ENCODE measurements around the gene PDE10A. TPM values are rescaled to one million over a fixed set of nuclear protein-coding genes. Genes with fewer than 3 reads are reported as not detected.
A peak's percentile ranks its signal among the peaks of the same experiment; 100 is the strongest.

Gene PDE10A
- total and polyA plus RNA-seq, 2 of the 4 experiments (the other 2 are of a cell fraction): 3.4 to 12.4 TPM

- Histone ChIP-seq H4K8ac (ENCODE audit: low read depth in 2 of 2, low read length in 2 of 2) (no peak overlapping the region), H3K9ac (ENCODE audit: low read depth, low read length) (no peak overlapping the region), H3K9me3 (ENCODE audit: control insufficient read depth, insufficient read depth, low read length) (no peaks in the 10 kb centered on the region), H2AFZ (replicated peaks; ENCODE audit: low read length, poor library complexity) (no peak overlapping the region), H2AK5ac (ENCODE audit: low read depth, low read length) (no peak overlapping the region), H3K36me3 (ENCODE audit: control insufficient read depth, insufficient read depth, low read length) (no peaks in the 10 kb centered on the region), H2BK120ac (ENCODE audit: low read depth, low read length) (no peak overlapping the region), H3K14ac (replicated peaks; ENCODE audit: low read depth, low read length) (no peak overlapping the region), H4K5ac (ENCODE audit: low read depth, low read length) (no peak overlapping the region), H3K9me1 (ENCODE audit: insufficient read depth, low read length) (no peaks in the 10 kb centered on the region; the same call in 1 of the 2 replicates), H3K4me2 (ENCODE audit: low read depth, low read length) (no peak overlapping the region), H2BK5ac (ENCODE audit: low read depth, low read length, poor library complexity, severe bottlenecking) (no peak overlapping the region), H3K23ac (ENCODE audit: low read depth, low read length) (no peak overlapping the region), H3K27me3 (ENCODE audit: control insufficient read depth, insufficient read depth, low read length) (no peaks in the 10 kb centered on the region), H3K4me3 (ENCODE audit: insufficient read depth, low read depth, low read length) (no peak overlapping the region), H2BK20ac (ENCODE audit: low read depth, low read length) (no peak overlapping the region), H4K20me1 (ENCODE audit: insufficient read depth, low read length) (no peaks in the 10 kb centered on the region), H3K18ac (ENCODE audit: low read depth, low read length) (no peak overlapping the region), H3K79me1 (ENCODE audit: low read depth in 1 of 2, low read length in 2 of 2) (peaks cover 0 to 19% of the 10 kb centered on the region in 2 experiments; a peak in 1 of 4 replicates), H3K4ac (ENCODE audit: low read depth, low read length) (no peak overlapping the region), H2BK15ac (ENCODE audit: low read depth, low read length) (no peak overlapping the region), H4K91ac (ENCODE audit: insufficient read depth, low read depth, low read length) (no peak overlapping the region), H3K4me1 (ENCODE audit: control insufficient read depth, insufficient read depth, low read length) (peaks cover 8% of the 10 kb centered on the region; the same call in 1 of the 2 replicates), H3K56ac (ENCODE audit: extremely low read depth, insufficient read depth, low read length) (no peak overlapping the region), H2AK9ac (replicated peaks; ENCODE audit: low read depth, low read length, poor library complexity) (no peak overlapping the region), H3K27ac (ENCODE audit: insufficient read depth, low read length) (no peak overlapping the region)
- DNase-seq: no peak
- dilution Hi-C loops (cut with HindIII; ENCODE audit: low sequenced_read_pairs, unreplicated experiment): no loop called here
- WGBS, 2 experiments (ENCODE audit: extremely low coverage in 2 of 2, insufficient read length in 1 of 2): no CpG with 5 or more reads among the region's 4 CpGs
- ATAC-seq (ENCODE audit: low read depth): peak; percentile 42; the same call in 1 of the 2 replicates
- ChIA-PET POLR2A (ENCODE audit: unreplicated experiment) (no interaction called here), CTCF (no interaction called here)
- in situ Hi-C loops (cut with MboI; ENCODE audit: low sequenced_read_pairs): no loop called here
- TF ChIP-seq, protein P1, sequence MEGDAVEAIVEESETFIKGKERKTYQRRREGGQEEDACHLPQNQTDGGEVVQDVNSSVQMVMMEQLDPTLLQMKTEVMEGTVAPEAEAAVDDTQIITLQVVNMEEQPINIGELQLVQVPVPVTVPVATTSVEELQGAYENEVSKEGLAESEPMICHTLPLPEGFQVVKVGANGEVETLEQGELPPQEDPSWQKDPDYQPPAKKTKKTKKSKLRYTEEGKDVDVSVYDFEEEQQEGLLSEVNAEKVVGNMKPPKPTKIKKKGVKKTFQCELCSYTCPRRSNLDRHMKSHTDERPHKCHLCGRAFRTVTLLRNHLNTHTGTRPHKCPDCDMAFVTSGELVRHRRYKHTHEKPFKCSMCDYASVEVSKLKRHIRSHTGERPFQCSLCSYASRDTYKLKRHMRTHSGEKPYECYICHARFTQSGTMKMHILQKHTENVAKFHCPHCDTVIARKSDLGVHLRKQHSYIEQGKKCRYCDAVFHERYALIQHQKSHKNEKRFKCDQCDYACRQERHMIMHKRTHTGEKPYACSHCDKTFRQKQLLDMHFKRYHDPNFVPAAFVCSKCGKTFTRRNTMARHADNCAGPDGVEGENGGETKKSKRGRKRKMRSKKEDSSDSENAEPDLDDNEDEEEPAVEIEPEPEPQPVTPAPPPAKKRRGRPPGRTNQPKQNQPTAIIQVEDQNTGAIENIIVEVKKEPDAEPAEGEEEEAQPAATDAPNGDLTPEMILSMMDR (conservative IDR thresholded peaks at IDR 0.05; ENCODE audit: low read depth, low read length): no peak
- TF ChIP-seq CEBPB (IDR thresholded peaks at IDR 0.05; ENCODE audit: low read depth, low read length) (no peak), BHLHE40 (IDR thresholded peaks at IDR 0.05; ENCODE audit: low read depth, low read length) (no peak), NFE2L2 (IDR thresholded peaks at IDR 0.05; ENCODE audit: low read depth, low read length) (no peak), MAFK (IDR thresholded peaks at IDR 0.05; ENCODE audit: low read depth, low read length) (no peak), MXI1 (IDR thresholded peaks at IDR 0.05; ENCODE audit: borderline replicate concordance, low read depth, low read length) (no peak), SMC3 (IDR thresholded peaks at IDR 0.05; ENCODE audit: low read depth, low read length) (no peak), FOS (IDR thresholded peaks at IDR 0.05; ENCODE audit: low read depth, low read length) (no peak), RFX5 (IDR thresholded peaks at IDR 0.05; ENCODE audit: low read depth, low read length) (no peak), MAZ (IDR thresholded peaks at IDR 0.05; ENCODE audit: borderline replicate concordance, low read depth, low read length) (no peak), CHD1 (IDR thresholded peaks at IDR 0.05; ENCODE audit: low read depth, low read length) (no peak), RAD21 (IDR thresholded peaks at IDR 0.05; ENCODE audit: low read length) (no peak), RCOR1 (IDR thresholded peaks at IDR 0.05; ENCODE audit: insufficient replicate concordance, low read length) (no peak), POLR2A (IDR thresholded peaks at IDR 0.05; ENCODE audit: low read depth, low read length) (no peak)
- TF ChIP-seq, protein P2, sequence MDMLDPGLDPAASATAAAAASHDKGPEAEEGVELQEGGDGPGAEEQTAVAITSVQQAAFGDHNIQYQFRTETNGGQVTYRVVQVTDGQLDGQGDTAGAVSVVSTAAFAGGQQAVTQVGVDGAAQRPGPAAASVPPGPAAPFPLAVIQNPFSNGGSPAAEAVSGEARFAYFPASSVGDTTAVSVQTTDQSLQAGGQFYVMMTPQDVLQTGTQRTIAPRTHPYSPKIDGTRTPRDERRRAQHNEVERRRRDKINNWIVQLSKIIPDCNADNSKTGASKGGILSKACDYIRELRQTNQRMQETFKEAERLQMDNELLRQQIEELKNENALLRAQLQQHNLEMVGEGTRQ (IDR thresholded peaks at IDR 0.05; ENCODE audit: low read depth, low read length): no peak
- TF ChIP-seq, protein P3, sequence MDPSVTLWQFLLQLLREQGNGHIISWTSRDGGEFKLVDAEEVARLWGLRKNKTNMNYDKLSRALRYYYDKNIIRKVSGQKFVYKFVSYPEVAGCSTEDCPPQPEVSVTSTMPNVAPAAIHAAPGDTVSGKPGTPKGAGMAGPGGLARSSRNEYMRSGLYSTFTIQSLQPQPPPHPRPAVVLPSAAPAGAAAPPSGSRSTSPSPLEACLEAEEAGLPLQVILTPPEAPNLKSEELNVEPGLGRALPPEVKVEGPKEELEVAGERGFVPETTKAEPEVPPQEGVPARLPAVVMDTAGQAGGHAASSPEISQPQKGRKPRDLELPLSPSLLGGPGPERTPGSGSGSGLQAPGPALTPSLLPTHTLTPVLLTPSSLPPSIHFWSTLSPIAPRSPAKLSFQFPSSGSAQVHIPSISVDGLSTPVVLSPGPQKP (IDR thresholded peaks at IDR 0.05; ENCODE audit: borderline replicate concordance, low read depth, low read length): no peak
- BruUV-seq (replicated peaks): no TSS peak
- intact Hi-C loops (cut with micrococcal nuclease): no loop called here
These were observed 181.1 kb downstream of the PDE10A start for GRCh38 chr6:165481921-165482320.
